Stimulated activated CD8-positive, alpha-beta memory T cell treated with anti-CD3 and anti-CD28 coated beads, Interleukin-12 subunit alpha, Interleukin-12 subunit beta, amount 100 ng/mL, for 4 hours (primary cell): ENCODE results near the gene BAIAP2L2.

Experiments used
- DNase-seq: peaks from one replicate; pipeline ENCODE4 v3.0.0-alpha.2; 2020; ENCODE audit warnings: low read depth

The BAIAP2L2 gene

DNA sequence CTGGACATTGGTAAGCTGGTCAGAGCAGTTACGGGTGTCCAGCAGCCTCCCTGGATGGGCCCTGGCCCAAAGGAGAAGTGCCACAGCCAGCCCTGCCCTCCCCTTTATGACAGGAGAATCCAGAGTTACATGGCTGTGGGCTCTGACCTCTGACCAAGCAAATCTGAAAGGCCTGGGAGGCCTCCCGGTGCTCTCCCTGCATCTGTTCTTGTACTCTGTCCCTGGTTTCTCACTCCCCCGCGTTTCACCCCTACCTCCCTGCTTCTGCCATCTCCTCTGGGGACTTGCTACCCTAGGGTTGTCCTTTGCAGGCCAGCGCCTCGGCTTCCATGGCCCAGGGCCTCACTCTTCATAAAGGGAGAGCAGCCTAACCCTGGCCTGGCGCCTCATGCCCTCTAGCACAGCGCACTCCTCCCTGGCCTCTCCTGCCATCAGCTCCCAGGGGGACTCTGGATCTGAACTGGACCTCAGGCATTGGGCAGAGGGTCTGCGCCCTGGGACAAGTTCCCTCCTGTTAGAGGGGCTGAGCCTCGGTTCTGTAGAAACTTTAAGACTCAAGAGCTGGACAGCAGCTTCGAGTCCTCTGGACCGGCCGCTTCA, 42.6 kb downstream of the BAIAP2L2 start:
- no peak for DNase-seq

DNA sequence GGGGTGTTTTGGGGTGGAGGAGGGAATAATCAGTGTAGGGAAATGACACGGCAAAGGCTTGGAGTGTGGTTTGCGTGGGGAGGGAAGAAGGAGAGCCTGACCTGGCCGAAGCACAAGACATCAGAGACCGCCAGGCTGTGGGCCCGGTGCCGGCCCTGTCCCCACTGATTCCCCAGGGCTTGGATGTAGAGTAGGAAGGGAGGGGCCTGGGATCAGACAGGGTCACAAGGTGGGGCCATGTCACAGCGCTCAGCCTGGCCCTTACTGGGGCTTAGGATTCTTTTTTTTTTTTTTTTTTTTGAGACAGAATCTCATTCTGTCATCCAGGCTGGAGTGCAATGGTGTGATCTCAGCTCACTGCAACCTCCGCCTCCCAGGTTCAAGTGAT, 43.5 kb downstream of the BAIAP2L2 start:
- DNase-seq: no peak

DNA sequence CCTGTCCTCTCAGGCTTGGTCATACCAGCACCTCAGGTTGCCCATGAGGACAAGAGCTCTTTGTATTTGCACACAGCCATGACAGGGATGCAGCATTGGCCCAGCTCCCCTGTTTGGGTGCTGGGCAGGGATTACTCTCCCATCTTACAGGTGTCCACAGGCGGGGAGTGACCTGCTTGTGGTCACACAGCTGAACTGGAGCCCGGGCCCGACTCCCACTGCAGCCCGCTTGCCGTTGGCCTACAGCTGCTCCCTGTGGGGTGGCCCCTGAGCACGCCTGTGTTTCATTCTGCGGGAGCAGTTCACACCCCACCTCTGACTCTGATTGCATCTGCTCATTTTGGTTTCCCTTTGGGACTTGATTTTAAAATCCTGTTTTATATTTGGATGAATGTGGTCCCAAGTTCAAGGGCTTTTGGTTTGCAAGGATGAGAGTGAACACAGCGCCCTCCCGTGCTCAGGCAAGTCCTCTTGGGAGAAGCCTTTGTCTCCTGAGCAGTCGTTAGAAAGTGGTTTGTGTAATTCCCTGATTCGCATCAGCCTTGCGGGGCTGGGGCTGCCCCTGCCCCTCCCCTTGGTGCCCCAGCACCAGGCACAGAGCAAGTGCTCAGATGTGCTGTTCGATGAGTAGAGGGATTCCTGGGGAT, 44.0 kb downstream of the BAIAP2L2 start:
- no peak for DNase-seq

DNA sequence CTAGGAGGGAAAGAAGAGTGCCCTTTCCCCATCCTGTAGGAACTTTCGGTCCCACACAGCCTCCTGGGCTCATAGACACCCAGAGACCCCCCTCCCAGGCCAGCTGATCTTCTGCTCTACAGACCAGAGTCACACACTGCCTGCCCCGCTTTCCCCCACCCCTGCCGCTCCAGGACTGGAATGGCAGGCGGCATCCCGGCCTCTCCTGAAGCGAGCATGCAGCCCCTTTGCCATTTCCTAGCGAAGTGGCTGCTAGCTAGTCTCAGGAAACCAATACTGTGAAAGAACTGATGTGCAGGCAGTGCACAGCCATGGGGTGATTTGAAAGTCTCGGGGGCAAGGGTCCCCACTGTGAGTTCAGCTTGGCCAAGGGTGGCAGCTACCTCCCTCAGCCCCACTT, 44.9 kb downstream of the BAIAP2L2 start:
- DNase-seq: no peak

DNA sequence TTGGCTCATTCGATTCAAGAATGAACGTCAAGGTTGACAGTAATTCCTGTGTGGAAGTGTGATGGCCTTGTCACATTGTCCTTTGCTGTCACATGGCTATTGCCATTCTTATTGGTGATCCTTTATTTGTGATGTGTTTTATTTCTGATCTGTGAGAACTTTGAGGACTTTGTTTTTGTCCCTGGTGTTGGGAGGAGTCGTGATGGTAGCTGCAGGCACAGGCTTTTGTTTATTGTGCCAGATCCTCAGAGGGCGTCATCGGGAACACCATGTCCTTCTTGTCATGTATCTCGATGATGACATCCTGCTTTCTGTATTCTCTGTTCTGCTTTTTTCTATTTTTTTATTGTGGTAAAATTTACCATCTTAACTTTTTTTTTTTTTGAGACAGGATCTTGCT, 47.7 kb downstream of the BAIAP2L2 start:
- DNase-seq: no peak

DNA sequence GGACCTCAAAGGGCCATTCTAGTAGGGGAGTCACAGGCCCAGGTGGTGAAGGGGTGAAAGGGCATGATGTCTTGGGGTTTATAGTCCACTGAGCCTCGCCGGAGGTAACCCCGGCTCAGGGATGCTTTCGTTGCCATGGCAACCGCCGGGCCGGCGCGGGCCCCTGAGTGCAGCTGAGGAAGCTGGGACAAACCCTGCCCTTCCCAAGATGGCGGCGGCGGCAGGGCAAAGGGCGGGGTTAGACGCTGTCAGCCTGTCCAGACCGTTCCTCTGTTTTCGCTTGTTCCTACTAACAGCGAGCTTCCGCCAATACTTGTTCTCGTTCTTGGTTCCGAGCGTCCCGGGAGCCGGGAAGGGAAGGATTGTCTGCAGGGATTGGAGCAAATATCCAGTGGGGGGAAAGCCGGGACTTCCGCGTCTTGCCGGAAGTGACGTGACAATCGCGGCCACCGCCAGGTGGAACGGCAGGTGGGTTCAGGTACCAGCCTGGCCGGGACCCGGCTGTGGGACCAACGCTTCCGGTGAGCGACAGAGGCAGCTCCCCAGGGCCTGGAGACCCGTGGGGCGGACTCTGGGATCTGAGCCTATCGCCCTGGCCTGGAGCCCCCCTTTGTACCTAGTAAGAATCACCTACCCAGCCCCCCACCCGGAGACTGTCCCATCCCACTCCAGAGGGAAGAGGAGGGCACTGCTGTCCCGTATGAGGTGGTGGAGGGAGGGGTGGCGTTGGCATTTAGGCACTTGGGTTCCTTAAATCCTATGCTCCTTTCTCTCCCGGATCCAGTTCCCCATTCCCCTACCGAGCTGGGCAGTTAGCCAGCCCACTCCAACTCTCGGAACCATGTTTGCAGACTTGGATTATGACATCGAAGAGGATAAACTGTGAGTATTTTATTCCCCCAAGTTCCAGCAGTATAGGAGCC, 53.3 kb downstream of the BAIAP2L2 start, which contains the start of gene PICK1:
Gene PICK1 (plus strand): TSS at position 436 of the 923 bp plus-strand sequence. CDS start 406 bp downstream, at position 842.
- peak; percentile 61 for DNase-seq

DNA sequence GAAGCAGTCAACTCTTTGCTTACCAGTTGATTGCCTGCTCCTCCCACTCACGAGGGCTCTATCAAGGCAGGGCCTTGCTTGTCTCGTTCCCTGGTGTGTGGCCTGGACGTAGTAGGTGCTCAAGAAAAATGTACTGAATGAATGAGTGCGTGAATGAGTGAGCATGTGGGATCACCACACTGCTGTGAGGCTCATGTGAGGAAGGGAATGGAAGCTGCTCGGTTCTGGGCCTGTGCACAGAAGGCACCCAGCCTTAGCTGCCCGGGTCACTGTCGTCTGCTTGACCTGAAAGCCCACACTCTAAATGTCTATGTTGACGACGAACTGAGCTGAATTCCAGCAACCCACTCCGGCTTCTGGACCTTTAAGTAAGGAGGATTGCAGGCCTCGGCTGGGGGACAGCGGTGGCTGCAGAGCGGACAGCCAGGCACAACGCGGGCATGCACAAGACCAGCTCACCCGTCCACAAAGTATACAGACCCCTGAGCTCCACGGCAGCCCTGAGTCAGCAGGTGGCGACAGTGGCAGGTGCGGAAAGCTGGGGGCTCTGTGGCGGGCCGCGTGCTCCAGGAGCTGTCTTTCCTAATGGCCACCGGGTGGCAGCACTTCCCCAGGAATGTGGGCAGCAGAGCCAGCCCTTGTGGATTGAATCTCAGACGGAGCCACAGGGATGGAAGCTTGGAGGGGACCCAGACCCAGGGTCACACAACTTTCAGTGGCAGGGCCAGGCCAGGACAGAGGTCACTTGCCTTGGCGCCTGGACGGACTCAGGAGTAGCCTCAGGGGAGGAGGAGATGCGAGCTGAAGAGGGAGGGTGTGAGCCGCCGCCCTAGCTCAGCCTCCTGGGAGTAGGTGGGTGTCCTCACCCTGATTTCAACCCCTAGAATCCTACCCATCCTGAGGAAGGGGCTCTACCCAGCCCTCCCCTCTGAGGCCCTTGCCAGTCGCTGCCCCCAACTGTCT, 58.3 kb downstream of the BAIAP2L2 start:
- DNase-seq: peak; percentile 57

DNA sequence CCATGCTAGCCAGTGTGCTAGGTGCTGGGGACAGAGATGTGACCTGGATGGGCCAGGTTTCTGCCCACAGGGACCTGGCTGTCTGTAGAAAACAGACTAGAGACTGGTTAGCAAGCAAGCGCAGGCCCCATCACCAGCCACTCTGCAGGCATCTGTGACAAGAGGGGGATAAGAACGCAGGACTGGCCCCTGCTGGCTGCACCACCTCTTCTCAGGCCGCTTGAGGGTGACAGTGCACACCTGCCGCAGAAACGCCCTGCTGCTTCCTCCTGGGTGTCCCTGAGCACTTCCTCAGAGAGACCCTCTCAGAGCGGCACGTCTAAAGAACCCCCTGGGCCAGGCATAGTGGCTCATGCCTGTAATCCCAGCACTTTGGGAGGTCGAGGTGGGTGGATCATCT, 59.2 kb downstream of the BAIAP2L2 start:
- DNase-seq: no peak

DNA sequence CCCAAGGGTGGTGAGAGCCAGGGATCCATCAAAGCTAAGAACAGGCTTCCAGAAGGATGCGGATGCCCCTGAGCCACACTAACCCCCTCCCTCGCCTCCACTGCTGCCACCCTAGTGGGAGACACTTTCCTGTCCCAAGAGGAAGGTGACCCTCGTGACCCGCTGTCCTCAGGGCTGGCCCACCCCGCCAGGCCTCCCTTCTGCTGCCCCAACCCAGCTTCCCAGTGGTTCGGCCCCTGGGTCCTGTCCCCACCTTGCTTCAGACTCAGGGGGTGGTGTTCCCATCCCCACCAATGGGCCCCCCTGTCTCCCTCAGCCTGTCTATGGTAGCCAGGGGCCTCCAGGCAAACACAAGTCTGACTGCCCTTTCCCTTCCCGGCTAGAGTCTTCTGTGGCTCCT, 59.8 kb downstream of the BAIAP2L2 start:
- no peak for DNase-seq

DNA sequence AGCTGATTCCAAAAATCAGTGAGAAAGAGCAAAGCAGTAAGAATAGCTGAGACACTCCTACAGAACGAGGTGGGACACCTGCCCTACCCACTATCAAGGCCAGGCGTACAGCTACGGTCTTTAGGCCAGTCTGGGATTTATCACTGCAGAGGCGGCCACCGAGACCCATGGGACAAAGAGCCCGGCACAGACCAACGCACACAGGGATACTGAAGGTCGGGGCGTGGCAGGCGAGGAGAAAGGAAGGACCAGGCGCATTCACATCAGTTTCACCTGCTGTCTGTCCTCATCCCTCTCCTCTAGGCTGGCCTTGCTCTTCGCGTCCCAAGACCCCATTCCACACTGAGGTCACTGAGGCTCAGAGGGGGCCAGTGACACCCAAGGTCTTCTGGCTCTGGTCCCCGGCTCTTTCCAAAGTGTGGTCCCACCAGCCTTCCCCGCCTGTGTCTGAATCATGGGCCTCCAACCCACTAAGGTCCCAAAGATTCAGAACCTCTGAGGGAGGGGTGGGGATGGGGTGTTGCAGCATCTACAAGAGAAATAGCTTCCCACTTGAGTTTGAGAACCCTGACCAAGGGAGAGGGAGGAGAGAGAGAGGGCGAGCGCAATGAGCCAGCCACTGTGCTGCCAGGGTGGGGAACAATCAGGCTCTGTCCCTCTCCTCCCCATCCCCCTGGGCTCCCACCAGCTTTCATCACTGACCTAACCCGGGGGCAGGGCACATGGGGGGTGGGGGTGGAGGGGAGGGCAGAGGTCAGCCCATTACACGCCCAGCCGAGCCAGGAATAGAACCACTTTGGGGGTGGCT, 60.5 kb downstream of the BAIAP2L2 start:
- DNase-seq: no peak

DNA sequence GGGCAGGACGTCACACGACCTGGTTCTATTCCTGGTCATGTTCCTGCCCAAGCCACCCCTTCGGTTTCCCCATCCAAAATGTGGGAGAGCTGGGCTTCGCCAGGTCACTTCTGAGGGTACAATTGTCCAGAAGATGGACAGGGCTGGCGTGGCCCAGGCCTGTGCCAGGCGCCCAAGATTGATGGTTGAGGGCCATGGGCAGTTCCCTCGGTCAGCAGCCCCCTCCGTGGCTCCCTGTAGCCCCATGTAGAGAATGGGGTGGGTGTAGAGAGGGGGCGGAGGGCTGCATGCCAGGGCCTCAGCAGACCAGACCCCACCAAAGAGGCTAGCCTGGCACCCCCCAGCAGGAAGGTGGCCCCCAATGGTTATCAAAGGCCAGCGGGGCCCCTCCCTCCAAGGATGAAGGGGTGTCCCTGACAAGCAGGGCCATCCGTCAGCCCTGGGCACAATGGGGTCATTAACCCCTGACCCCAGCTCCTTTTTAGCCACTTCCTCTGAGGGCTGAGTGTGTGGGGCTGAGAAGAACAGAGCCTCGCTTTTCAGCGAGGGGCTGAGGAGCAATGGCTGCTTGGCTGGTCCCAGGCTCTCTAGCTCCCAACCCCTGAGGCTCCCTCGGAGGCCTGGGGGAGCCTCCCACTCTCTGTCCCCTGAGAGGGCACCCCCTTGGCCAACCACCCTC, 64.3 kb downstream of the BAIAP2L2 start:
- DNase-seq: no peak

DNA sequence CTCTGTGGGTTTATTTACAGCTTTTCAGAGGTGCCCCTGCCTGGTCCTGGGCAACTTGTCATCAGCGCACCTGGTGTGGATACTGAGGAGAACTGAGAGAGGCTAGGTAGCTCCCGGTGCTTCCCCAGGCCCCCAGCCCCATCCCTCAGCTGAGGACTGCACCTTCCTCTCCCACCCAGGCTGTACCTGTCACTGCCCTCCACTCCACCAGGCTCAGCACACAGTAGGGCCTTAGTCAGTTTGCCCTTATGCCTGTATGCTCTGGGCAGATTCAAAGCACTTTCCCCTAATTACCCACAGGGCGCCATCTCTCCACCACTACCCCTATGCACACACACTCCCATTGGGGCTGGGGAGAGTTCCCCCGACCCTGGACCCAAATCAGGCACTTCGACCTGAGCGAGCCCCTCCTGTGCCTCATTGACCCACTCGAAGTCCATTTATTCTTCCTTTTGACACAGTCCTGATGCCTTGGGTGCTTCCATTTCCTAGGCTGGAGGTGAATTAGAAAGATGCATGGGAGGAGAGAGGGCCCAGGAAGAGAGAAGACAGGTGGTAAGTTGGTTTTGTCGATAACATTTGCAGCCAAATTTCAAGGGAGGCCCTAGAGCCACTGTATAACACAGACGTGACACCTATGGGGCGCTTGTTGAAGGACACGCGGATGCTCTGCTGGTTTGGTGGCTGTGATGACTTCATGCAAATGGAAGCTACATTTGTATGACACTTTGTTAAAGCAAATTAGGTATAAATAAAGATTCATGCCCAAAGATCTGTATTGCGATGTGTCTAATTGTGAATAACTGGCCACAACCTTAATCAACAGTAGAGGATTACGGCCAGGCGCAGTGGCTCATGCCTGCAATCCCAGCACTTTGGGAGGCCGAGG, 67.1 kb downstream of the BAIAP2L2 start:
- DNase-seq: no peak

DNA sequence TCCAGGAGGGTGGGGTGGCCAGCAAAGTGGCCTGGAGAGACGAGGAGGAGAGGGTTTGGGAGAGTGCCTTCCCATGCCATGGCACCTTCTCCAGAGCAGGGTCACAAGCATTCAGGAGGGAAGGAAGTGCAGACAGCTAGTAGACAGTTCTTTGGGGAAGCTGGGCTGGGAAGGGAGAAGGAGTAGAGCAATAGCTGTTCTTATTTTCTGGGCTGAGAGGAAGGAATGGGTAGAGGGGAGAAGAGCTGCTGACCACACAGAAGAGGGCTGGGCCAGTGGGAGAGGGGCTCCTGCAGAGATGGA, 68.0 kb downstream of the BAIAP2L2 start:
- DNase-seq: no peak

DNA sequence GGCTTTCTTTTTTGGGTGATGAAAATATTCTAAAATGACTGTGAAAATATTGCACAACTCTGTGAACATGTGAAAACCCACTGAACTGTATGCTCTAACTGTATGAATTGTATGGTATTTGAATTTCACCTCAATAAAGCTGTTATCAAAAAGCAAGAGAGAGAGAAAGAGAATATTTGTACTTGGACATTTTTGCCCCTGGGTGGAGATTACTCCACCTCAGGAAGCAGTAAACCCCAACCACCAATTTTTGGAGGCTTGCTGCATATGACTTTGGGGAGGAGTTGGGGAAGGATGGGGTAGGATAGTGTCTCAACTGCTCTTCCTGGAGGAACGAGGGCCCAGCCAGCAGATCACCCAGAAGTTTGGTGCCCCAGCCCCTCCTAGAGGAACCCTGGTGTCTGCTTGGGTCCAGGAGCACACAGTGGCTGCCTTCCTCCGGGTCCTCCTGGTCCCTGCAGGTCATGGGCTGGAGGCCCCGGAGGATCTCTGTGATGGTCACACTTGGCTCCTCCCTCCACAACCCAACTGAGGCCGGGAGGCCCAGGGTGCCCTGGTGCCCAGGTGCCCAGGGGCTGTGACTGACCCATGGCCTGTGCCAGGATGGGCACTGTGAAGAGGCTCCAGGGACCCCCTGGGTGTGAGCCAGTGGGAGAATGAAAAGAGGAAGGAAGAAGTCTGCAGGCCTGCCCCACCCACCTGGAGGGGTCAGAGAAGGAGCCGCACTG, 68.6 kb downstream of the BAIAP2L2 start:
- DNase-seq: no peak

DNA sequence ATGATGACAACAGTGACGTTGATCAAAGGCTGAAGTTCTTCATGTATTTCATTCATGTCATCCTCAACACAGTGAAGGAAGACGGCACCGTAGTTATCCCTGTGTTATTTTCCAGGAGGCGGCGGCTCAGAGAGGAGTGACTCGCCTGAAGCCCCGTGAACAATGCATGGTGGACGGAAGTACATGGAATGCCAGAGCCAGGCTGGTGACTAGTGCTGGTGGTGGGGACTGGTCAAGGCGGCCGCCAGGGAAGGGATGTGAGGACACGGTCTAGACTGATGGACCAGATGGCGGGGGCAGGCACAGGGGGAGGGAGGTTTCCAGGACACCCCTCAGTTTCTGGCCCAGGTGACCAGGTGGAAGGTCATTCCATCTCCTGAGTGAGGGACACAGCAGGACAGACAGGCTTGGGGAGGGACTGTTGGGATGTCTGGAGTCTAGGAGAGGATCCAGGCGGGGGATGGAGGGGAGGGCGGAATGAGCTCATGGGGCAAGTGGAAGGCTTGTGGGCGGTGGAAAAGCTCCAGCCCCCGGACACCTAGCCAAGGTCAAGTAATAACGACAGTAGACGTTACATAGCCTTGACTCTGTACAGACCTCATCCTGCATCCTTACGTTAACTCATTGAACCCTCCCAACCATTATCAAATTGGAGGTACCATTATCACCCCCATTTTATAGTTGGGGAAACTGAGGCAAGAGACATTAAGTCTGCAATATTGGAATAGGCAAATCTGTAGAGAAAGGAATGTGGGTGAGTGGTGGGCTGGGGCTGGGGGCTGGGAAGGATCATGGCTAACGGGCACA, 69.3 kb downstream of the BAIAP2L2 start:
- no peak for DNase-seq

DNA sequence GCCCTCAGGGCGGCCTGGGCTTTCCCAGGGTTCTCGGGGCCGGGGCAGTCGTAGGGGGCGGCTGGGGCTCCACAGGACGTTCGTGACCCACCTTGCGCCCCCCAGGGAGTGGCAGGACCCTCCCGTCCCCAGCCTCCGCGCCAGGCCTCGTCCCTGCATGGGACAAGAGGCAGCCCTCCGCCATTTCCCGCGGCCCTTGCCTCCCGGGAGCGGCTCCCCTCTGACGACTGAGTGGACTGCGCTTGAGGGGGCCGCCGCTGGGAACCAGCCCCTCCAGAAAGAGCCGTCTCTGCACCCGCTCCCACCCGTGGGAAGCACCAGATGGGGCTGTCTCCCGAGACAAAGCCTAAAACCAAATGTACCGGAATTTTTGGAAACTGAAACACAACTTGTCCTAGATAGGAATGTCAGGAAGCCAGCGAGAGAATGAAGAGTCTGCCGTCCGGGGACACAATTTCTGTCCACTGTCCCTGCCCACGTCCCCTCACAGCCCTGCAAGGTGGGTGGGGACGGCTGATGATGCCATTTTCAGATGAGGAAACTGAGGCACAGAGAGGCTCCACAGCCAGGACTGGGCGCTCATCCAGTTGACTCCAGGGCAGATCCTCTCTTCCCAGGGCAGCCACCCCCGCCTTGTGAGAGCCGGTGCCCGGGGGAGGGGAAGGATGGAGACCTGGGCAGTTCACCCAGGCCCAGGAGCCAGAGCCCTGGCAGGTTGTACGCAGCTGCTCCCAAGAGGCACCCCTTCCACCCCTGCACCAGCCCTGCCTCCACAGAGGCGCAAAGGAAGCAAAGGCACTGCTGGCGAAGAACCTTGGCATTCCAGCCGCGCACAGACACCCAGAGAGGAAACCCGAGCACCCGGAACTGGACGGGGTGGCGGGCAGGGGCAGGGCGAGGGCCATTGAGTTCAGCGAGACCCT, 71.3 kb downstream of the BAIAP2L2 start:
- no peak for DNase-seq

DNA sequence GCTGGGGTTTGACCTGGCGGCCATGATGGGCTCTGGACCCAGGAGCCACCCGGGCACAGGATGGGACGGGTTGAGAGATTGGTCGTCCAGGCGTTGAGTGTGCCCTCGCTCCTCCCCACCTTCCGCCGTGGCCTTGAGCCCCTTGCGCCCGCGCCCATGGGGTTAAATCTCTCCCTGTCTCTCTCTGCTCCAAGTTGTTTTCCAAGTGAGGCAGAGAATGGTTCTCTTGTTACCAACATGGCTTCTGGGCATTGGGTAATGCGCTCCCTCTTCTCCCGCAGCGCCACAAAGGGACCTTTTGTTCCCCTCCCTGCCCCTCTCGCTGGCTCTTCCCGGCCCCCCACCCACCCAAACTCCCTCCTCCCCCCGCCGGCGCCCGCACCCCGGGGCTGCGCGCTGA, 72.1 kb downstream of the BAIAP2L2 start:
- no peak for DNase-seq
